Ascending aorta (tissue), 2 donors: Measurements from ENCODE around the gene SLC19A3. TPM values are rescaled to one million over a fixed set of nuclear protein-coding genes. Genes with fewer than 3 reads are reported as not detected.
"Not testable (repeated sequence)": the region's sequence is repeated elsewhere in the genome, so short reads cannot be mapped to it uniquely, and the experiment has no call there.

Experiments used
- DNase-seq, 2 donors: peaks; one replicate each; pipeline ENCODE4 v3.0.0-alpha.2; 2019; ENCODE audit warnings: low spot score in 2 of 2
- H3K27ac ChIP-seq, 2 donors: fragments of 200-600 bp; sonication (generic); one replicate each; pipeline ENCODE4 v1.5.1; 2016 to 2017; ENCODE audit warnings: mild to moderate bottlenecking in 1 of 2
- H3K27me3 ChIP-seq: fragments of 200-600 bp; sonication (generic); one replicate; pipeline ENCODE4 v1.5.1; 2017
- H3K36me3 ChIP-seq, 2 donors: fragments of 200-600 bp; sonication (generic); one replicate each; pipeline ENCODE4 v1.5.1; 2016
- H3K4me1 ChIP-seq, 2 donors: fragments of 200-600 bp; sonication (generic); one replicate each; pipeline ENCODE4 v1.5.1; 2016 to 2017; ENCODE audit warnings: mild to moderate bottlenecking in 1 of 2
- H3K4me3 ChIP-seq, 2 donors: fragments of 200-600 bp; sonication (generic); one replicate each; pipeline ENCODE4 v1.5.1; 2016 to 2017; ENCODE audit warnings: mild to moderate bottlenecking in 1 of 2
- H3K9me3 ChIP-seq, 2 donors: fragments of 200-600 bp; sonication (generic); one replicate each; pipeline ENCODE4 v1.5.1; 2016
- CTCF ChIP-seq, 3 experiments: fragments of 200-600 bp in 2 of 3; fragments of 450-650 bp in 1 of 3; sonication (generic) in 2 of 3; IDR thresholded peaks; one replicate each; pipeline ENCODE4 v1.5.1; 2016 to 2019; ENCODE audit warnings: antibody characterized with exemption in 3 of 3, mild to moderate bottlenecking in 1 of 3, moderate library complexity in 1 of 3
- intact Hi-C: fragments of 100-400 bp; cut with DNase I; formaldehyde crosslinking; loops from one replicate; pipeline ENCODE4 v1.15.1; 2023
- total RNA-seq: library from RNA; depleted of rRNA; stranded (reverse); fragments of >200 nt; gene quantifications from one replicate; pipeline ENCODE4 v1.1.0, GENCODE V29; 2016

The SLC19A3 gene
- total RNA-seq, 1 donor from 2014 or later = 16.5 TPM

- H3K27ac ChIP-seq = no peak overlapping the region
- no peak overlapping the region for H3K4me3 ChIP-seq
- peaks cover 0 to 3% of the 10 kb centered on the region in 2 donors for H3K4me1 ChIP-seq
- DNase-seq = no peak
- H3K9me3 ChIP-seq = no peaks in the 10 kb centered on the region
- H3K36me3 ChIP-seq = no peaks in the 10 kb centered on the region
- no peaks in the 10 kb centered on the region for H3K27me3 ChIP-seq
- intact Hi-C loops = loop anchor here (5.0 kb wide), 1 partner anchor 128 kb away; no protein-coding TSS in a partner anchor
- TF ChIP-seq CTCF (IDR thresholded peaks at IDR 0.05) = no peak
These were observed 41.7 kb upstream of the SLC19A3 start for GRCh38 chr2:227759411-227760118.

GRCh38 chr2:227756261-227756660, 38.4 kb upstream of the SLC19A3 start:
- H3K4me3 ChIP-seq, H3K9me3 ChIP-seq, H3K27ac ChIP-seq, H3K4me1 ChIP-seq, H3K36me3 ChIP-seq, H3K27me3 ChIP-seq, DNase-seq, intact Hi-C loops: not testable (repeated sequence)

GRCh38 chr2:227748079-227748478, 30.3 kb upstream of the SLC19A3 start:
- Histone ChIP-seq H3K36me3 (no peaks in the 10 kb centered on the region), H3K4me3 (no peak overlapping the region), H3K27me3 (no peaks in the 10 kb centered on the region), H3K4me1 (no peaks in the 10 kb centered on the region), H3K9me3 (no peaks in the 10 kb centered on the region), H3K27ac (no peak overlapping the region)
- DNase-seq = no peak
- intact Hi-C loops = no loop called here
- no peak for TF ChIP-seq CTCF (IDR thresholded peaks at IDR 0.05)

GRCh38 chr2:227745594-227745993, 27.8 kb upstream of the SLC19A3 start, which contains the start of gene SCYGR8:
Gene SCYGR8, plus strand, starts transcription at chr2:227745894. Its CDS starts 0 bp downstream, at chr2:227745894.
- Histone ChIP-seq H3K9me3 (no peaks in the 10 kb centered on the region), H3K27ac (no peak within 1 kb of the TSS), H3K4me1 (no peaks in the 10 kb centered on the region), H3K4me3 (no peak within 1 kb of the TSS), H3K27me3 (no peaks in the 10 kb centered on the region), H3K36me3 (no peaks in the 10 kb centered on the region)
- TF ChIP-seq CTCF (IDR thresholded peaks at IDR 0.05) = no peak
- intact Hi-C loops = no loop called here
- no peak for DNase-seq

GRCh38 chr2:227740705-227741104, 22.9 kb upstream of the SLC19A3 start:
- H3K4me1 ChIP-seq, DNase-seq, H3K27ac ChIP-seq, intact Hi-C loops, H3K9me3 ChIP-seq, H3K27me3 ChIP-seq, H3K4me3 ChIP-seq, H3K36me3 ChIP-seq: not testable (repeated sequence)

GRCh38 chr2:227739351-227739750, 21.5 kb upstream of the SLC19A3 start:
- H3K4me3 ChIP-seq = no peak overlapping the region
- H3K27ac ChIP-seq = no peak overlapping the region
- H3K36me3 ChIP-seq = no peaks in the 10 kb centered on the region
- H3K4me1 ChIP-seq = no peaks in the 10 kb centered on the region
- DNase-seq = no peak
- TF ChIP-seq CTCF (IDR thresholded peaks at IDR 0.05) = no peak
- intact Hi-C loops = no loop called here
- H3K9me3 ChIP-seq = no peaks in the 10 kb centered on the region
- no peaks in the 10 kb centered on the region for H3K27me3 ChIP-seq
